DND-41 (cell line): ENCODE data around the gene SBNO1.

Experiments
- ATAC-seq: fragments of 200-7000 bp; cut with Tn5 transposase; 3 replicates; pipeline ENCODE4 v1.9.1; 2021; ENCODE audit warnings: low read depth; ENCODE audit not compliant: insufficient read depth
- DNase-seq: peaks from one replicate; pipeline ENCODE4 v3.0.0-alpha.2; 2020
- H2AFZ ChIP-seq: 2 replicates; pipeline ENCODE4 v1.6.0; 2012; ENCODE audit warnings: low read depth, low read length
- H3K27ac ChIP-seq: 2 replicates; pipeline ENCODE4 v1.5.1; 2012; ENCODE audit warnings: low read length, inconsistent platforms
- H3K27me3 ChIP-seq: fragments of 200-600 bp; sonication (generic); 2 replicates; pipeline ENCODE4 v1.6.0; 2012; ENCODE audit warnings: low read length, mild to moderate bottlenecking, inconsistent platforms; ENCODE audit not compliant: insufficient read depth, poor library complexity
- H3K36me3 ChIP-seq: 2 replicates; pipeline ENCODE4 v1.5.1; 2012; ENCODE audit warnings: low read length, inconsistent platforms; ENCODE audit not compliant: insufficient read depth
- H3K4me1 ChIP-seq: 2 replicates; pipeline ENCODE4 v1.5.1; 2012; ENCODE audit warnings: mild to moderate bottlenecking, low read length; ENCODE audit not compliant: insufficient read depth
- H3K4me2 ChIP-seq: 2 replicates; pipeline ENCODE4 v1.6.0; 2012; ENCODE audit warnings: mild to moderate bottlenecking, moderate library complexity, low read length, inconsistent platforms; ENCODE audit not compliant: insufficient read depth
- H3K4me3 ChIP-seq, 2 experiments: fragments of 200-600 bp in 1 of 2; shearing (Covaris generic) in 1 of 2; 2 replicates each; pipeline ENCODE4 v1.5.1; 2012 to 2016; ENCODE audit warnings: inconsistent platforms in 2 of 2, low read length in 2 of 2, mild to moderate bottlenecking in 2 of 2, low read depth in 1 of 2, moderate library complexity in 1 of 2
- H3K79me2 ChIP-seq: 2 replicates; pipeline ENCODE4 v1.6.0; 2012; ENCODE audit warnings: low read length, inconsistent platforms; ENCODE audit not compliant: insufficient read depth
- H3K9ac ChIP-seq: 2 replicates; pipeline ENCODE4 v1.6.0; 2012; ENCODE audit warnings: low read depth, mild to moderate bottlenecking, inconsistent platforms, low read length, moderate library complexity
- H3K9me3 ChIP-seq: 2 replicates; pipeline ENCODE4 v1.5.1; 2012; ENCODE audit warnings: low read length, moderate library complexity, mild to moderate bottlenecking, inconsistent platforms; ENCODE audit not compliant: insufficient read depth, severe bottlenecking
- H4K20me1 ChIP-seq: 2 replicates; pipeline ENCODE4 v1.6.0; 2012; ENCODE audit warnings: low read length; ENCODE audit not compliant: insufficient read depth
- EZH2 ChIP-seq: IDR thresholded peaks from 3 replicates; pipeline ENCODE4 v1.6.1; 2012; ENCODE audit warnings: borderline replicate concordance, low read depth, mild to moderate bottlenecking, moderate library complexity, low read length, inconsistent platforms; ENCODE audit not compliant: severe bottlenecking
- TF ChIP-seq, protein P1 (sequence below): IDR thresholded peaks from 2 replicates; pipeline ENCODE4 v1.5.1; 2012; ENCODE audit warnings: borderline replicate concordance, low read length, moderate library complexity, mild to moderate bottlenecking; ENCODE audit not compliant: poor library complexity, severe bottlenecking; ENCODE audit errors: extremely low read depth

The SBNO1 gene

DNA sequence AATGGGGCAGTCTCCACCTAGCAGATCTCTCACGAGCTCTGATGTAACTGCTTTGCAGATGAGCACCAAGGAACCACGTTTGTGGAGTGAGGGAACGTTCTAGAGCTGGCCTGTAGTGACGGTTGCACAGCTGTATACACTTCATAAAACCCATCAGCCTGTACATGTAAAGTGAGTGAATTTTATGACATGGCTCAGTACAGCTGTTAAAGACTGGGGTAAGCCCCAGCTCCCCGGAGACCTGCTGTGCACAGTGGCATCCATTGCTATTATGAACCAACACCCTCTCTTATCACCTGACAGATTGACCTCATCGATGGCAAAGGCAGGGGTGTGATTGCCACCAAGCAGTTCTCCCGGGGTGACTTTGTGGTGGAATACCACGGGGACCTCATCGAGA lies 39.9 kb upstream of the SBNO1 start:
- TF ChIP-seq, protein P1, sequence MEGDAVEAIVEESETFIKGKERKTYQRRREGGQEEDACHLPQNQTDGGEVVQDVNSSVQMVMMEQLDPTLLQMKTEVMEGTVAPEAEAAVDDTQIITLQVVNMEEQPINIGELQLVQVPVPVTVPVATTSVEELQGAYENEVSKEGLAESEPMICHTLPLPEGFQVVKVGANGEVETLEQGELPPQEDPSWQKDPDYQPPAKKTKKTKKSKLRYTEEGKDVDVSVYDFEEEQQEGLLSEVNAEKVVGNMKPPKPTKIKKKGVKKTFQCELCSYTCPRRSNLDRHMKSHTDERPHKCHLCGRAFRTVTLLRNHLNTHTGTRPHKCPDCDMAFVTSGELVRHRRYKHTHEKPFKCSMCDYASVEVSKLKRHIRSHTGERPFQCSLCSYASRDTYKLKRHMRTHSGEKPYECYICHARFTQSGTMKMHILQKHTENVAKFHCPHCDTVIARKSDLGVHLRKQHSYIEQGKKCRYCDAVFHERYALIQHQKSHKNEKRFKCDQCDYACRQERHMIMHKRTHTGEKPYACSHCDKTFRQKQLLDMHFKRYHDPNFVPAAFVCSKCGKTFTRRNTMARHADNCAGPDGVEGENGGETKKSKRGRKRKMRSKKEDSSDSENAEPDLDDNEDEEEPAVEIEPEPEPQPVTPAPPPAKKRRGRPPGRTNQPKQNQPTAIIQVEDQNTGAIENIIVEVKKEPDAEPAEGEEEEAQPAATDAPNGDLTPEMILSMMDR, result no peak
- no peak for TF ChIP-seq EZH2
- peaks cover 30% of the 10 kb centered on the region for H3K79me2 ChIP-seq
- ATAC-seq (no peak), DNase-seq (no peak)
- no peak overlapping the region for H3K27ac ChIP-seq
- no peak overlapping the region for H3K4me2 ChIP-seq
- H3K4me3 ChIP-seq, result no peak overlapping the region
- no peak overlapping the region for H3K9ac ChIP-seq
- peaks cover 71% of the 10 kb centered on the region for H3K36me3 ChIP-seq
- peaks cover 28% of the 10 kb centered on the region for H4K20me1 ChIP-seq
- no peaks in the 10 kb centered on the region for H3K9me3 ChIP-seq
- H3K4me1 ChIP-seq, result no peaks in the 10 kb centered on the region
- H2AFZ ChIP-seq, result no peak overlapping the region
- H3K27me3 ChIP-seq, result no peaks in the 10 kb centered on the region

DNA sequence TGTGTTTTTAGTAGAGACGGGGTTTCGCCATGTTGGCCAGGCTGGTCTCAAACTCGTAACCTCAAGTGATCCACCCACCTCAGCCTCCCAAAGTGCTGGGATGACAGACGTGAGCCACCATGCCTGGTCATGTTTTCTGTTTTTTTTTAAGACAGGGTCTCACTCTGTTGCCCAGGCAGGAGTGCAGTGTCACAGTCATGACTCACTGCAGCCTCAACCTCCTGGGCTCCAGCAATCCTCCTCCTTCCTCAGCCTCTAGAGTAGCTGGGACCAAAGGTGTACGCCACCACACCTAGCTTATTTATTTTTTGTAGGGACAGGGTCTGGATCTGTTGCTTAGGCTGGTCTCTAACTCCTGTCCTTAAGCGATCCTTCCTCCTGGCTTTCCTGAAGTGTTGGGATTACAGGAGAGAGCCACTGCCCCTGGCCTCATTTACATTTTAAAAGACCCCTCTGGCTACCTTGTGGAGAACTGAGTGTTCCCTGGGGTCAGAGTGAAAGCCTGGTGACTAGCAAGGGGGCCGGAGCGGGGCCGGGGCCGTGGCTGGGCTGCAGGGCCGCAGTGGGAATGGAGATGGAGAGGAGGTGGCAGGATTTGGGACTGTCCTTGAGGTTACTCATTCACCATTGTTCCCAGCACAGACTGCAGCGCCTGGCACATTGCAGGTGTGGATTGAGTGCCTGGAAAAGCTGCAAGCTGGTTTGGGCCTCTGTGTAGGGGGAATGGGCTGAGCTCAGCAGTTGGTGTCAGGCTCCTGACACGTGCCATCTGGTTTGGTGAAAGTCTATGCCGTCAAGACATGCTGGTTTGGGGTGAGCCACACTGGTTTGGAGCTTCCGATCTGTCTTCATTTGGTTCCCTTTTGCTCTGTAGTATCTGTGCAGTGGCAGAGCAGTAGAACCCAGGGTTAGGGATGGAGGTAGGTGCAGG lies 37.4 kb upstream of the SBNO1 start:
- Histone ChIP-seq H3K4me3 (no peak overlapping the region), H3K36me3 (peaks cover 83% of the 10 kb centered on the region), H3K79me2 (peaks cover 55% of the 10 kb centered on the region), H3K9ac (no peak overlapping the region), H4K20me1 (peaks cover 50% of the 10 kb centered on the region), H2AFZ (no peak overlapping the region), H3K4me1 (no peaks in the 10 kb centered on the region), H3K9me3 (no peaks in the 10 kb centered on the region), H3K27ac (no peak overlapping the region), H3K27me3 (no peaks in the 10 kb centered on the region), H3K4me2 (no peak overlapping the region)
- ATAC-seq, result no peak
- no peak for DNase-seq
- TF ChIP-seq, protein P1, result no peak
- TF ChIP-seq EZH2, result no peak

DNA sequence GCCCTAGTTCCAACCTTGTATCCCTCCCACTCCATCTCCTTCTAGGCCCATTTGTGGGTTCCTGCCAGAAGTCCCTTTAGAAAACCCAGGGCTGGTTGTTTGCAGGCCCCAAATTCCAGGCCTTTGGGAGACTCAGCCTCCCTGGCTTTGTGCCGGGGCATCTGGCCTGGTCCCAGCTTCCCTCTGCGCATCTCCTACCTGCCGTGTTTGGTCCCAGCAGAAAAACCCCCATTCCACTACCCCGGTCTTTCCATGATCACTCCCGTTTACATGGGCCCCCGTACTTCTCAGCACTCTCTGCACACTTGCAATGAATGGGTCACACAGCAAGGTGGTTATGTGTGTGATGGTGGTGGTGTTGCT lies 34.6 kb upstream of the SBNO1 start:
- Histone ChIP-seq H3K4me2 (no peak overlapping the region), H3K27ac (no peak overlapping the region), H4K20me1 (peaks cover 64% of the 10 kb centered on the region), H3K36me3 (peaks cover 83% of the 10 kb centered on the region), H2AFZ (no peak overlapping the region), H3K27me3 (no peaks in the 10 kb centered on the region), H3K4me3 (no peak overlapping the region), H3K79me2 (peaks cover 82% of the 10 kb centered on the region), H3K9me3 (no peaks in the 10 kb centered on the region), H3K4me1 (peaks cover 6% of the 10 kb centered on the region), H3K9ac (no peak overlapping the region)
- no peak for DNase-seq
- TF ChIP-seq EZH2, result no peak
- TF ChIP-seq, protein P1, result no peak
- ATAC-seq, result no peak
